ENCODE results near the gene KRTAP9-3. TPM values are rescaled to one million over a fixed set of nuclear protein-coding genes. Genes with fewer than 3 reads are reported as not detected.
"Not testable (repeated sequence)": the region's sequence is repeated elsewhere in the genome, so short reads cannot be mapped to it uniquely, and the experiment has no call there.

KRTAP9-3 gene
- total RNA-seq, 4 donors from 2014 or later = not detected

DNA sequence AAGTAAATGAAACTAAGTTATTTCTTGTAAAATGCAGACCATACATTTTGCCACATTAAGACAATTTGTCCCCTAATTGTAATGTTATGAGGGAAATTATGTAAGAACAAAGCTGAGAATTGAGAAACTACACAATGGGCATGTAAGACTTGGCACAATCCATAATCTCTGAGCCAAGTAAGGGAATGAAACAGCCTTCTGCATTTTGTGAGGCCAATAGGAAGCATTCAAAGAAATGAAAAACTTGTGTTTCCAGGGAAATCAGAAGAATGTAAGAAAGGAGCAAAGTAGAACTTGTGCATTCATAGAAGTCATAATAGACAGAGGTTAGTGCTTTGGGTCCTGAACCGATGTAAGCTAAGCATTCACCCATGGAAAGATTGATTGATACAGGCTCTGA is 19.0 kb downstream of the KRTAP9-3 start:
- H3K9me3 ChIP-seq = no peaks in the 10 kb centered on the region
- no peak for TF ChIP-seq EP300 (IDR thresholded peaks at IDR 0.05)
- TF ChIP-seq POLR2A (IDR thresholded peaks at IDR 0.05) = no peak
- no peak for TF ChIP-seq POLR2AphosphoS5 (IDR thresholded peaks at IDR 0.05)
- TF ChIP-seq, protein P1, sequence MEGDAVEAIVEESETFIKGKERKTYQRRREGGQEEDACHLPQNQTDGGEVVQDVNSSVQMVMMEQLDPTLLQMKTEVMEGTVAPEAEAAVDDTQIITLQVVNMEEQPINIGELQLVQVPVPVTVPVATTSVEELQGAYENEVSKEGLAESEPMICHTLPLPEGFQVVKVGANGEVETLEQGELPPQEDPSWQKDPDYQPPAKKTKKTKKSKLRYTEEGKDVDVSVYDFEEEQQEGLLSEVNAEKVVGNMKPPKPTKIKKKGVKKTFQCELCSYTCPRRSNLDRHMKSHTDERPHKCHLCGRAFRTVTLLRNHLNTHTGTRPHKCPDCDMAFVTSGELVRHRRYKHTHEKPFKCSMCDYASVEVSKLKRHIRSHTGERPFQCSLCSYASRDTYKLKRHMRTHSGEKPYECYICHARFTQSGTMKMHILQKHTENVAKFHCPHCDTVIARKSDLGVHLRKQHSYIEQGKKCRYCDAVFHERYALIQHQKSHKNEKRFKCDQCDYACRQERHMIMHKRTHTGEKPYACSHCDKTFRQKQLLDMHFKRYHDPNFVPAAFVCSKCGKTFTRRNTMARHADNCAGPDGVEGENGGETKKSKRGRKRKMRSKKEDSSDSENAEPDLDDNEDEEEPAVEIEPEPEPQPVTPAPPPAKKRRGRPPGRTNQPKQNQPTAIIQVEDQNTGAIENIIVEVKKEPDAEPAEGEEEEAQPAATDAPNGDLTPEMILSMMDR (IDR thresholded peaks at IDR 0.05) = no peak
- WGBS, 2 donors (ENCODE audit: low coverage in 1 of 2) = 100% methylated on average over 1 of the region's 1 CpG
- H3K36me3 ChIP-seq = no peaks in the 10 kb centered on the region
- no peak overlapping the region for H3K4me3 ChIP-seq
- H3K4me1 ChIP-seq = no peaks in the 10 kb centered on the region
- ATAC-seq = no peak
- H3K27me3 ChIP-seq = peaks cover 27% of the 10 kb centered on the region
- no peak overlapping the region for H3K27ac ChIP-seq

DNA sequence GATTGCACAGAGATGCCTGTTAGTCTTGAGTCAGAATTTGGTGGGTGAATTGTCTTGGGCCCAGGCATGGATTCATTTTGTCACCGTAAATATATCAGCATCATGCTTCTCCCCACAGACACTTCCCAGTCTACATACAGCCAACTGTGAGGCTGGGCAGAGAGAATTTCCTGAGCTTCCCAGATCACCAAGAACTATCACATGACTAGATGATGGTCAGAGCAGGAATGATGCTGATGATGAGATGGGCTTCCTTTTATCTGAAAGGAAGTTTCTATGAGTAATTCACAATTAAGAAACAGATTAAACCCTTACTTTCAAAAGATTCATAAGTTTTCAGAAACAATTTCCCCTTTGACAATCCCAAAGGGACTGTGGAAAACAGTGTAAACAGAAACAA is 22.6 kb downstream of the KRTAP9-3 start:
- Histone ChIP-seq H3K4me3 (no peak overlapping the region), H3K27me3 (peaks cover 41% of the 10 kb centered on the region), H3K4me1 (no peaks in the 10 kb centered on the region), H3K36me3 (no peaks in the 10 kb centered on the region), H3K27ac (no peak overlapping the region), H3K9me3 (no peaks in the 10 kb centered on the region)
- ATAC-seq = no peak
- TF ChIP-seq POLR2A (IDR thresholded peaks at IDR 0.05) (no peak), POLR2AphosphoS5 (IDR thresholded peaks at IDR 0.05) (no peak), EP300 (IDR thresholded peaks at IDR 0.05) (no peak)
- TF ChIP-seq, protein P1 (IDR thresholded peaks at IDR 0.05) = no peak
- 0% methylated on average over 1 of the region's 1 CpG for WGBS, 2 donors (ENCODE audit: low coverage in 1 of 2)

DNA sequence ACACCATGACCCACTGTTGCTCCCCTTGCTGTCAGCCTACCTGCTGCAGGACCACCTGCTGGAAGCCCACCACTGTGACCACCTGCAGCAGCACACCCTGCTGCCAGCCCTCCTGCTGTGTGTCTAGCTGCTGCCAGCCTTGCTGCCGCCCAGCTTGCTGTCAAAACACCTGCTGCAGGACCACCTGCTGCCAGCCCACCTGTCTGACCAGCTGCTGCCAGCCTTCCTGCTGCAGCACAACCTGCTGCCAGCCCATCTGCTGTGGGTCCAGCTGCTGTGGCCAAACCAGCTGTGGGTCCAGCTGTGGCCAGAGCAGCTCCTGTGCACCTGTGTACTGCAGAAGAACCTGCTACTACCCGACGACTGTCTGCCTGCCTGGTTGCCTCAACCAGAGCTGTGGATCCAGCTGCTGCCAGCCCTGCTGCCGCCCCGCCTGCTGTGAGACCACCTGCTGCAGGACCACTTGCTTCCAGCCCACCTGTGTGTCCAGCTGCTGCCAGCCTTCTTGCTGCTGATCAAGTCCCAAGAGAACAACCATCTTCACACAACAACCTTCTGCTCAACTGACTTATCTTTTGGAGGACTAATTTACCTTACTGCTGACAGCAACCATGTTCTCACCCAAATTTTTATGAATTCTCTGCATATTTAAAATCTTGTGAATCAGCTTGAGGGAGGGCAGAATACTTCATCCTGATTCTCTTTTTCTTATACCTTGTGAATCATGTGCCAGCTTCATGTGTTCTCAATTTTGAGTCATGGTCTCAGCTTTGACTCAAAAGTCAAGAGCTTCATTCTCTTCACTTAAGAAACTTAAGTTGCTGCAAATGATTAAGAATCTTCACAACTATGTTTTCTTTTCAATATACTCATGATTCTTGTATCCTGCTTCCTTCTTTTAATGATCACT is 23.4 kb downstream of the KRTAP9-3 start, which contains the start of gene KRTAP9-9:
KRTAP9-9 (plus strand) TSS at position 4 of the 910 bp plus-strand sequence.
- not testable (repeated sequence) for H3K4me1 ChIP-seq, H3K36me3 ChIP-seq, ATAC-seq, H3K27ac ChIP-seq, H3K9me3 ChIP-seq, H3K4me3 ChIP-seq
- 60% methylated on average over 1 of the region's 5 CpGs; no CpG with 5 or more reads in 1 of the 2 donors for WGBS, 2 donors (ENCODE audit: low coverage in 1 of 2)
- H3K27me3 ChIP-seq = peaks cover 40% of the 10 kb centered on the region

DNA sequence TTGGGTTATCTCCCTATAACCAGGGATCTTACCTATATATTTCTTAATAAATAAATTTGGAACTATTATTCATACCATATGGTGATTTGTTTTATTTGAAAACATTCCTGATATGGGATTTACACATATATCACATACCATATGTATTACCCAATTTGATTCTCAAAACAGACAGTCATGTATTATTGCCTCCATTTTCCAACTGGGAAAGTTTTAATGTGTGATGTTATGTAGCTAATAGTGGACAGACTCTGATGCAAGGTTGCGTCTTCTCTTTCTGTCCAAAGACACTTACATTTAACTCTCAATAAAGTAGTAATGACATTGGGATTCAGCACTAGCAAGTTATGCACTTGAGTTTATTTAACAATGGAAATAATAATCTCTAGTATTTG is 24.0 kb downstream of the KRTAP9-3 start:
- Histone ChIP-seq H3K36me3 (no peaks in the 10 kb centered on the region), H3K9me3 (no peaks in the 10 kb centered on the region), H3K27ac (no peak overlapping the region), H3K27me3 (peaks cover 38% of the 10 kb centered on the region), H3K4me3 (no peak overlapping the region), H3K4me1 (no peaks in the 10 kb centered on the region)
- ATAC-seq = no peak
- WGBS, 2 donors (ENCODE audit: low coverage in 1 of 2) = 69 to 85% methylated on average over 1 of the region's 1 CpG
- TF ChIP-seq, protein P1 (IDR thresholded peaks at IDR 0.05) = no peak
- TF ChIP-seq POLR2A (IDR thresholded peaks at IDR 0.05) = no peak
- TF ChIP-seq POLR2AphosphoS5 (IDR thresholded peaks at IDR 0.05) = no peak
- no peak for TF ChIP-seq EP300 (IDR thresholded peaks at IDR 0.05)

DNA sequence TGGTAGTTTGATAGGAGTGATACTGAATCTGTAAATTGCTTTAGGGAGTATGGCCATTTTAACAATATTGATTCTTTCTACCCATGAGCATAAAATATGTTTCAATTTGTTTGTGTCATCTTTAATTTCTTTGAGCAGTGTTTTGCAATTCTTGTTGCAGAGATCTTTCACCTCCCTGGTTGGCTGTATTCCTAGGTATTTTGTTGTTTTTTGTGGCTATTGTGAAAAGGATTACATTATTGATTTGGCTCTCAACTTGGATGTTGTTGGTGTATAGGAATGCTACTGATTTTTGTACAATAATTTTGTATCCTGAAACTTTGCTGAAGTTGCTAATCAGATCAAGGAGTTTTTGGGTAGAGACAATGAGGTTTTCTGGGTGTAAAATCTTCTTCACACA is 26.2 kb downstream of the KRTAP9-3 start:
- no peak for TF ChIP-seq POLR2AphosphoS5 (IDR thresholded peaks at IDR 0.05)
- TF ChIP-seq, protein P1 (IDR thresholded peaks at IDR 0.05) = no peak
- no peak for TF ChIP-seq POLR2A (IDR thresholded peaks at IDR 0.05)
- no peak for TF ChIP-seq EP300 (IDR thresholded peaks at IDR 0.05)
- Histone ChIP-seq H3K4me1 (no peaks in the 10 kb centered on the region), H3K27ac (no peak overlapping the region), H3K4me3 (no peak overlapping the region), H3K36me3 (no peaks in the 10 kb centered on the region), H3K9me3 (no peaks in the 10 kb centered on the region), H3K27me3 (peaks cover 30% of the 10 kb centered on the region)
- ATAC-seq = no peak
